K562 (cell line): ENCODE measurements around the gene IP6K1. TPM values are rescaled to one million over a fixed set of nuclear protein-coding genes. Genes with fewer than 3 reads are reported as not detected.

Source experiments
- ARID3A ChIP-seq: IDR thresholded peaks from 2 replicates; pipeline ENCODE4 v1.6.1; 2012; ENCODE audit warnings: low read depth, low read length, improper control_type of control experiment, borderline replicate concordance
- CLOCK ChIP-seq: fragments of 250-450 bp; sonication (Bioruptor Pico); IDR thresholded peaks from 2 replicates; pipeline ENCODE4 v1.4.0; 2020; ENCODE audit warnings: mild to moderate bottlenecking, moderate library complexity, borderline replicate concordance
- DEAF1 ChIP-seq: fragments of 450-650 bp; formaldehyde crosslinking; IDR thresholded peaks from 2 replicates; pipeline ENCODE4 v1.4.0; 2020; ENCODE audit warnings: mild to moderate bottlenecking, moderate library complexity
- FOXK2 ChIP-seq, 2 experiments: fragments of 450-650 bp; IDR thresholded peaks in 1 of 2; conservative IDR thresholded peaks in 1 of 2; 2 replicates each; pipeline ENCODE4 v1.6.1; 2016; ENCODE audit warnings: low read depth in 2 of 2, mild to moderate bottlenecking in 1 of 2
- FOXP1 ChIP-seq: sonication (generic); formaldehyde crosslinking; IDR thresholded peaks from 2 replicates; pipeline ENCODE4 v1.8.0; 2022; ENCODE audit warnings: mild to moderate bottlenecking, missing genetic modification reagents
- GABPA ChIP-seq: fragments of 200-800 bp; sonication (Bioruptor generic); conservative IDR thresholded peaks from 2 replicates; pipeline ENCODE4 v1.6.1; 2016; ENCODE audit warnings: low read depth, missing genetic modification characterization, missing compliant biosample characterization
- GABPB1 ChIP-seq: sonication (generic); formaldehyde crosslinking; IDR thresholded peaks from 2 replicates; pipeline ENCODE4 v1.8.0; 2022; ENCODE audit warnings: mild to moderate bottlenecking, missing genetic modification reagents
- HMG20A ChIP-seq: fragments of 450-650 bp; formaldehyde crosslinking; conservative IDR thresholded peaks from 2 replicates; pipeline ENCODE4 v1.4.0; 2020; ENCODE audit warnings: mild to moderate bottlenecking, mixed read lengths
- IRF2 ChIP-seq: sonication (generic); formaldehyde crosslinking; IDR thresholded peaks from 2 replicates; pipeline ENCODE4 v1.8.1; 2022; ENCODE audit warnings: mild to moderate bottlenecking, missing genetic modification reagents
- JUNB ChIP-seq: fragments of 450-650 bp; formaldehyde crosslinking; conservative IDR thresholded peaks from 2 replicates; pipeline ENCODE4 v1.4.0; 2020; ENCODE audit warnings: mild to moderate bottlenecking
- MAX ChIP-seq: sonication (generic); formaldehyde crosslinking; IDR thresholded peaks from 2 replicates; pipeline ENCODE4 v1.9.0; 2022; ENCODE audit warnings: mild to moderate bottlenecking, missing genetic modification reagents
- NRF1 ChIP-seq, 2 experiments: fragments of 450-650 bp; IDR thresholded peaks in 1 of 2; conservative IDR thresholded peaks in 1 of 2; 2 replicates each; pipeline ENCODE4 v1.6.1; 2014; ENCODE audit warnings: mild to moderate bottlenecking in 2 of 2
- POLR2A ChIP-seq: fragments of 450-650 bp; conservative IDR thresholded peaks from 2 replicates; pipeline ENCODE4 v1.6.1; 2016
- RBM17 ChIP-seq: fragments of 200-400 bp; formaldehyde crosslinking; IDR thresholded peaks from 2 replicates; pipeline ENCODE4 v1.6.1; 2017; ENCODE audit warnings: low read depth, mild to moderate bottlenecking, low read length, borderline replicate concordance
- SIN3A ChIP-seq, 2 experiments: fragments of 150-350 bp in 1 of 2; IDR thresholded peaks; 2 replicates each; pipeline ENCODE4 v1.6.1; 2011 to 2016; ENCODE audit warnings: borderline replicate concordance in 2 of 2, low read depth in 2 of 2, low read length in 2 of 2, mild to moderate bottlenecking in 2 of 2, moderate library complexity in 2 of 2; ENCODE audit not compliant: control insufficient read depth in 1 of 2
- TCF15 ChIP-seq: fragments of 250-450 bp; sonication (Bioruptor Pico); IDR thresholded peaks from 2 replicates; pipeline ENCODE4 v1.8.0; 2022; ENCODE audit warnings: moderate library complexity, mild to moderate bottlenecking, inconsistent platforms
- ZBTB7A ChIP-seq: IDR thresholded peaks from 2 replicates; pipeline ENCODE4 v1.6.1; 2011; ENCODE audit warnings: low read depth, mild to moderate bottlenecking, low read length, moderate library complexity, borderline replicate concordance; ENCODE audit not compliant: control insufficient read depth
- ZNF146 ChIP-seq: IDR thresholded peaks from one replicate; pipeline ENCODE4 v1.6.1; 2018; ENCODE audit warnings: missing compliant biosample characterization; ENCODE audit not compliant: unreplicated experiment
- ZNF408 ChIP-seq: fragments of 250-450 bp; sonication (Bioruptor Pico); IDR thresholded peaks from 2 replicates; pipeline ENCODE4 v1.4.0; 2020; ENCODE audit warnings: low read depth, mild to moderate bottlenecking, moderate library complexity
- ZNF444 ChIP-seq: fragments of 250-450 bp; sonication (Bioruptor Pico); IDR thresholded peaks from 2 replicates; pipeline ENCODE4 v1.4.0; 2020; ENCODE audit warnings: mild to moderate bottlenecking, moderate library complexity
- polyA plus RNA-seq, 8 experiments: library from polyadenylated mRNA; depleted of rRNA in 4 of 8; stranded (reverse) in 5 of 8; unstranded in 3 of 8; fragments of >200 nt; fragmentation: Nextera tagmentation in 2 of 8; fragmentation: Illumina TruSeq in 1 of 8; extraction: Ambion mirVana in 2 of 8; extraction: Trizol in 1 of 8; gene quantifications; 2 replicates each; pipeline versions ENCODE4 v1.2.1 to v1.2.3, GENCODE V29; 2011 to 2014; ENCODE audit warnings: inconsistent platforms in 1 of 8, missing spikeins in 1 of 8
- total RNA-seq, 7 experiments: library from RNA; depleted of rRNA in 6 of 7; stranded (reverse); fragments of >200 nt in 6 of 7; fragmentation: Illumina TruSeq in 2 of 7; extraction: Trizol in 2 of 7; gene quantifications; 2 replicates each; pipeline versions ENCODE4 v1.2.1 to v1.2.3, GENCODE V29; 2011 to 2021; ENCODE audit warnings: low replicate concordance in 1 of 7

IP6K1 gene
- total and polyA plus RNA-seq, 9 of the 15 experiments (the other 6 are each of a cell fraction or from before 2014, with no cell fraction given): 0.46 to 29.2 (median 13.1) TPM

GRCh38 chr3:49689046-49689907 is 97.1 kb downstream of the IP6K1 start, which contains the start of the genes MST1 and RNF123 (continued):
- TF ChIP-seq GABPB1: peak; percentile 96
- TF ChIP-seq CLOCK: no peak
- no peak for TF ChIP-seq ZNF444
- peak; percentile 74 for TF ChIP-seq POLR2A
- no peak for TF ChIP-seq ZNF146 (CRISPR knock-in tag)
- peak; percentile 72 for TF ChIP-seq MAX (CRISPR knock-in tag)
- 0 out of 4 replicates have a peak, but pooled peaks of 1 of the 2 experiments have one; percentile 35 for TF ChIP-seq FOXK2 (conservative IDR thresholded peaks at IDR 0.05 in 1 of 2, IDR thresholded peaks at IDR 0.05 in 1 of 2; ENCODE audit: low read depth in 2 of 2)
- TF ChIP-seq ZNF408 (CRISPR knock-in tag): no peak
- no peak for TF ChIP-seq JUNB (CRISPR knock-in tag)
- TF ChIP-seq RBM17: no peak
- no peak for TF ChIP-seq IRF2
- no peak for TF ChIP-seq HMG20A (CRISPR knock-in tag)
- no peak for TF ChIP-seq DEAF1 (CRISPR knock-in tag)
- TF ChIP-seq GABPA (tag): peak; percentile 89
- TF ChIP-seq ARID3A: no peak
- TF ChIP-seq FOXP1 (CRISPR knock-in tag): peak; percentile 22; the same call in 1 of the 2 replicates
- TF ChIP-seq SIN3A (IDR thresholded peaks at IDR 0.05; ENCODE audit: borderline replicate concordance in 2 of 2, control insufficient read depth in 1 of 2, low read depth in 2 of 2, low read length in 2 of 2): peak in 1 of 2 experiments; percentile 36; a peak in 2 of 4 replicates
- TF ChIP-seq NRF1 (conservative IDR thresholded peaks at IDR 0.05 in 1 of 2, IDR thresholded peaks at IDR 0.05 in 1 of 2): peak; percentile 95 to 96
- peak; percentile 12; the same call in 1 of the 2 replicates for TF ChIP-seq ZBTB7A
- no peak for TF ChIP-seq TCF15
